ENCODE data around the gene PERCC1. TPM values are rescaled to one million over a fixed set of nuclear protein-coding genes. Genes with fewer than 3 reads are reported as not detected.

The PERCC1 gene
- total and polyA plus RNA-seq, 3 donors from 2014 or later: 0.31 to 0.71 TPM; not detected in 1

GRCh38 chr16:1454561-1454960 lies 23.7 kb downstream of the PERCC1 start:
- no peak for TF ChIP-seq CTCF (IDR thresholded peaks at IDR 0.05)
- no peak for TF ChIP-seq POLR2A (IDR thresholded peaks at IDR 0.05)
- no peaks in the 10 kb centered on the region for H3K9me3 ChIP-seq
- no peaks in the 10 kb centered on the region for H3K36me3 ChIP-seq (ENCODE audit: low read depth, missing control alignments)
- WGBS, 2 donors: 87 to 91% methylated on average over 7 to 17 of the region's 17 CpGs
- intact Hi-C loops (cut with DNase I; ENCODE audit: low total_unique reads): no loop called here
- no peaks in the 10 kb centered on the region for H3K27me3 ChIP-seq
- DNase-seq: no peak
- H3K4me1 ChIP-seq: no peaks in the 10 kb centered on the region
- no peak overlapping the region for H3K27ac ChIP-seq
- H3K4me3 ChIP-seq: no peak overlapping the region

GRCh38 chr16:1455190-1456171 lies 24.6 kb downstream of the PERCC1 start:
- no peaks in the 10 kb centered on the region for H3K36me3 ChIP-seq (ENCODE audit: low read depth, missing control alignments)
- 87 to 94% methylated on average over 17 to 34 of the region's 41 CpGs for WGBS, 2 donors

GRCh38 chr16:1456951-1457350 lies 26.1 kb downstream of the PERCC1 start:
- TF ChIP-seq CTCF (IDR thresholded peaks at IDR 0.05): no peak
- no peak for TF ChIP-seq POLR2A (IDR thresholded peaks at IDR 0.05)
- no peak overlapping the region for H3K27ac ChIP-seq

More at GRCh38 chr16:1455190-1456171, 24.6 kb downstream of the PERCC1 start:
- TF ChIP-seq CTCF (IDR thresholded peaks at IDR 0.05) (no peak), POLR2A (IDR thresholded peaks at IDR 0.05) (no peak)
- Histone ChIP-seq H3K4me3 (no peak overlapping the region), H3K27ac (no peak overlapping the region), H3K9me3 (no peaks in the 10 kb centered on the region), H3K4me1 (no peaks in the 10 kb centered on the region), H3K27me3 (no peaks in the 10 kb centered on the region)
- DNase-seq: no peak
- intact Hi-C loops (cut with DNase I; ENCODE audit: low total_unique reads): no loop called here

GRCh38 chr16:1457489-1458245 lies 26.8 kb downstream of the PERCC1 start:
- no peaks in the 10 kb centered on the region for H3K9me3 ChIP-seq
- no peaks in the 10 kb centered on the region for H3K27me3 ChIP-seq
- TF ChIP-seq POLR2A (IDR thresholded peaks at IDR 0.05) (no peak), CTCF (IDR thresholded peaks at IDR 0.05) (no peak)
- no peaks in the 10 kb centered on the region for H3K4me1 ChIP-seq
- no peak overlapping the region for H3K27ac ChIP-seq
- DNase-seq: no peak
- WGBS, 2 donors: 92 to 93% methylated on average over 8 to 42 of the region's 42 CpGs
- intact Hi-C loops (cut with DNase I; ENCODE audit: low total_unique reads): no loop called here
- H3K36me3 ChIP-seq (ENCODE audit: low read depth, missing control alignments): no peaks in the 10 kb centered on the region
- H3K4me3 ChIP-seq: no peak overlapping the region

More at GRCh38 chr16:1456951-1457350, 26.1 kb downstream of the PERCC1 start:
- no peak overlapping the region for H3K4me3 ChIP-seq
- no peaks in the 10 kb centered on the region for H3K4me1 ChIP-seq
- no peaks in the 10 kb centered on the region for H3K9me3 ChIP-seq
- no peaks in the 10 kb centered on the region for H3K27me3 ChIP-seq
- no peak for DNase-seq
- intact Hi-C loops (cut with DNase I; ENCODE audit: low total_unique reads): no loop called here
- WGBS, 2 donors: 88 to 97% methylated on average over 10 to 16 of the region's 16 CpGs
- H3K36me3 ChIP-seq (ENCODE audit: low read depth, missing control alignments): no peaks in the 10 kb centered on the region

All from testis (tissue), 3 donors.